Right kidney (tissue), 1 donor: ENCODE data around the gene PITHD1.
"Not testable (repeated sequence)": the region's sequence is repeated elsewhere in the genome, so short reads cannot be mapped to it uniquely, and the experiment has no call there.

ENCODE experiments used
- DNase-seq: peaks from one replicate; pipeline ENCODE4 v3.0.0-alpha.2; 2016

PITHD1 gene

DNA sequence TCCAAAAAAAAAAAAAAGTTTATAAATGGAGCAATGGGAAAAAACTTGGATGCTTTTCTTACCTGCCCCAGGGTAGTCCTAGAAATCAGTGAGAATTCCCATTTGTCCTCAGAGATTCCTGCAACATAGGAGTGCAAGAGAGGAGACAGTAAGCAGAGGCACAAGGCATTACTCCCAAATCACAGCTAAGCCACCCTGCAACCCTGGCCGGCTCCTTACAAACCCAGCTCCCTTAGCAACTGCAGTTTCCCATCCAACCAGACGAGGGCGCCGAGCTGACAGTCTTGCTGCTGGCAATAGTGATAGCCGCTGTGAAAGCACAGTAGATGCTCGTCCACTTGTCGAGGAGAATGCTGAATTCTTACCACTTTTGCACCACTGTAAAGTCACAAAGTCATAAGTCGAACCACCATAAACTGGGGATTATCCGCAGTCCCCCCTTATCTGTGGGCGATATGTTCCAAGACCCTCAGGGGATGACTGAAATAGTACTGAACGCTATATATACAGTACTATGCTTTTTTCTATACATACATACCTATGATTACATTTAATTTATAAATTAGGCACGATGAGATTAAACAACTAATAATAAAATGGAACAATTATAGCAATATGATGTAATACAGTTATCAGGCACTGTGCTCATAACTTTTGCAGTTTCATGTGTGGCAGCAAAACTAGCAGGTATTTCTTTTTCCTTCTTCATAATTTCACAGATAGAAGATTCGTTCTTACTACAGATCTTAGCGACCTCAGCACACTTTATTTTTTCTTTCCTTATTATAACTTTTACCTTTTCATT is 6.0 kb upstream of the PITHD1 start:
- DNase-seq, result peak; percentile 54

DNA sequence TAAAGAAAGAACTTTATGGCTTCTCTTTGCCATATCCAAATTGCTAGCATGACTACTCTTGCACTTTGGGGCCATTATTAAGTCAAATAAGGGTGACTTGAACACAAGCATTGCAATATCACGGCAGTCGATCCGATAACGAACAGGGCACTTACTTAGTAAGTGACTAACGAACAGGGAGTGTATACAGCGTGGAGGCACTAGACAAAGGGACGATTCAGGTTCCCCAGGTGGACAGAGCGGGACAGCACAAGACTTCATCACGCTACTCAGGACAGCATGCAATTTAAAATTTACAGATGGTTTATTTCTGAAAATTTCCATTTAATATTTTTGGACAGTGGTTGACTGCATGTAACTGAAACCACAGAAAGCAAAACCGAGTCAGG is 5.4 kb upstream of the PITHD1 start:
- DNase-seq, result no peak

DNA sequence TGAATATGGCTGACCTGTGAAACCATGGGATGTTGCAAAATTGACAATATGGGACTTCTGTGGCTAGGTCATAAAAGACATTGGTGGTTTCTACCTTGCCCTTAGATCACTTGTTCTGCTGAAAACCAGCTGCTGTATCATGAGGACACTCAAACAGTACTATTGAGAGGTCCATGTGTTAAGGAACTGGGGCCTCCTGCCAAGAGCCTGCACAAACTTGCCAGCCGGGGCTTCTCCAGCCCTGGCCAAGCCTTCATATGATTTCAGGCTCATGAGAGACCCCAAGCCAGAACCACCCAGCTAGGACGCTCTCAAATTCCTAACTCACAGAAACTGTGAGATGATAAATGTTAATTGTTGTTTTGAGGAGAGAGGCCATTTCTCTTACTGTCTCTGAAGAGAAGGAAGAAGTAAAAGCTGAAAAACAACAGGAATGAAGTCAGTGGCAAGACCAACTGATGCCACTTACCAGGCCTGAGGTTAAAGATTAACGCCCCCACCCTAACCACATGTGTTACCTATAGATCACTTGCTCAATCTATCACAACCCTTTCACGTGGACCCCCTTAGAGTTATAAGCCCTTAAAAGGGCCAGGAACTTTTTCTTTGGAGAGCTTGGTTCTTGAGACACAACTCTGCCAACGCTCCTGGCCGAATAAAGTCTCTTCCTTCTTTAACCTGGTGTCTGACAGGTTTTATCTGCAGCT is 3.9 kb upstream of the PITHD1 start:
- DNase-seq, result no peak

DNA sequence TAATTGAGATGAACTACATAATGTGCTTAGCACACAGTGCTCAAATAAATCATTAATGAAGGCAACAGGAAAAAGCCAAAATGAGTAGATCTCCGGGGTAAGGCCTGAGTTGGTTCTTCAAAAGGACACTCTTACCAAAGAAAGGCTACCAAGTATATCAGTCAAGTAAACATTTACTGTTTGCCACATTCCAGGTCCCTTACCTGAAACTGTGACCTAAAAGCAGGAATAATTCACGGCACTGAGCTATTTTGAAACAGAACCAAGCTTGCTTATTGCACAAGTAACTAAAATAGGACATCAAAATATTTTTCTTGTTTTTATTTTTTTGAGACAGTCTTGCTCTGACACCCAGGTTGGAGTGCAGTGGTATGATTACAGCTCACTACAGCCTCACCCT is 2.0 kb upstream of the PITHD1 start:
- no peak for DNase-seq

DNA sequence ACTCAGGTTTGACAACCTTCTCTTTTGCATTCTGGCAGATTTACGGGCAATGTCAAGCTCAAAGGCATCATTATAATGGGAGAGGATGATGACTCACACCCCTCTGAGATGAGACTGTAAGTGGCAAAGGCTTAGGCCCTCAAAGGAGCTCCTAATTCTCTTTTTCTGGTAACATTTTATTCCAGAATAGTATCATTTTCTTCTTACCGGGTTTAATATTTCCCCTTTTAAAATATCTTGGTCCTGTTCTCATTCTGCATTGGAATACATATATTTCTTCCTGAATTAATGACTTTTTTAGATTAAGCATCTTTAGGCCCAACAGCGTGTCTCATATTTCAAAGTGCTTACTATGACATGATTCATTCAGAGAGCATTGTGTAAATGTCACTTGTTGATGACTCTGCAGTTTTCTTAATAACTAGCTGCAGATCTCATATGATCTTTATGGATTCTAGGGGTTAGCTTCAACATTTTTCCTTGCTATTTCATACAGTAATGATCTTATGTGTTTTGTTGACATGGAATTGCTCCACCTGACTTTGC is 1.7 kb downstream of the PITHD1 start:
- no peak for DNase-seq

DNA sequence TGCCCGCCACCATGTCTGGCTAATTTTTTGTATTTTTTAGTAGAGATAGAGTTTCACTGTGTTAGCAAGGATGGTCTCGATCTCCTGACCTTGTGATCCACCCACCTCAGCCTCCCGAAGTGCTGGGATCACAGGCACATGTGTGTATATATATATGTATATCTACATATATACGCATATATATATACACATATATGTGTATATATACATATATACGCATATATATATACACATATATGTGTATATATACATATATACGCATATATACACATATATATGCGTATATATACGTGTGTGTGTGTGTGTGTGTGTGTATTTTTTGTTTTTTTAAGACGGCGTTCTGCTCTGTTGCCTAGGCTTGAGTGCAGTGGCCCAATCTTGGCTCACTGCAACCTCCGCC is 4.9 kb downstream of the PITHD1 start:
- not testable (repeated sequence) for DNase-seq

DNA sequence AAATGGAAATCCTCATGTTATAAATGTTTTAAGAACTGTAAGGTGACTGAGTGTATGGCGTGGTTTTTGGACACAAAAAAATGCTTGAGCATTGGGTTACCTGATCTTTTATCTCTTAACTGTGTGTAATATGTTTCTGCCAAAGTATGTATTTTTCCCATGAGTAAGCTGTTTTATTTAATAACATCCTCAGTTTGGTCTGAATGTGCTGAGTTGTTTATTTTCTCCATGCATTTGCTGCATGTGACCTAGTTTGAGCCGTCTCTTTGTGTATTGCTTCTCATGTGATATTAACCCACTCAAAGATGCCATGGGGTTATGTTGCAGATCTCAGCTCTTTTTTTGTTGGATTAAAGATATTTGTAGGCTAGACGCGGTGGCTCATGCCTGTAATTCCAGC is 6.6 kb downstream of the PITHD1 start:
- DNase-seq, result no peak

DNA sequence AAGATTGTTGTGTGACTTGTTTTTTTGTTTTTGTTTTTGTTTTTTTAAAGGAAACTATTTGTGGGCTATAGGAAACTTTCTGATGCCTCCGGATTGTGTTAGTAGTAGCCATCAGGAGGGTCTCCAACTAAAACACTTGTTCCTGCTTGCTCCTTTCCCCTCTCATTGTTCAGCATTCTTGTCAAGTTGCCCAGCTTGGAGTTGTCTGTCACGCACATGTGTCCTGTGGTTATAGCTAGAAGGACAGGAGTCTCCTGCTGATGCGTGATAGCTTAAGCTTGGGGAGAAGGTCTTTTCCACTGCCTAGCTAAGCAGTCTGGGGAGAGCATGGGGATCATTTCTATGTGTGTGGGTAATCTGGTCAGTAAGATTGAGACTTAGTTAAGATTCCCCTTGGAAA is 9.5 kb downstream of the PITHD1 start:
- no peak for DNase-seq

DNA sequence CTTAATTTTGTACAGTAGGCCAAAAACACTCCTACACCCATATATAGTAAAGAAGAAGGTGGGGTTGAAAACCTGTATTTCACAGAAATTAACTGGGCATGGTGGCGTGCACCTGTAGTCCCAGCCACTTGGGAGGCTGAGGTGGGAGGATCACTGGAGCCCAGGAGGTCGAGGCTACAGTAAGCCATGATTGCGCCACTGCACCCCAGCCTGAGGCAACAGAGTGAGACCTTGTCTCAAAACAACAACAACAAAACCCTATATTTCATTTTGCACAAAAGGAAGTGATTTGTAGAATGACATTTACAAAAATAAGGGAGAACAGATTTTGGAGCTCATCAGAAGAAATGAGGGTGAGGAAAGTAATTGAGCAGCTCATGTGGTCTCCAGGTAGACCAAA is 10.5 kb downstream of the PITHD1 start:
- no peak for DNase-seq

DNA sequence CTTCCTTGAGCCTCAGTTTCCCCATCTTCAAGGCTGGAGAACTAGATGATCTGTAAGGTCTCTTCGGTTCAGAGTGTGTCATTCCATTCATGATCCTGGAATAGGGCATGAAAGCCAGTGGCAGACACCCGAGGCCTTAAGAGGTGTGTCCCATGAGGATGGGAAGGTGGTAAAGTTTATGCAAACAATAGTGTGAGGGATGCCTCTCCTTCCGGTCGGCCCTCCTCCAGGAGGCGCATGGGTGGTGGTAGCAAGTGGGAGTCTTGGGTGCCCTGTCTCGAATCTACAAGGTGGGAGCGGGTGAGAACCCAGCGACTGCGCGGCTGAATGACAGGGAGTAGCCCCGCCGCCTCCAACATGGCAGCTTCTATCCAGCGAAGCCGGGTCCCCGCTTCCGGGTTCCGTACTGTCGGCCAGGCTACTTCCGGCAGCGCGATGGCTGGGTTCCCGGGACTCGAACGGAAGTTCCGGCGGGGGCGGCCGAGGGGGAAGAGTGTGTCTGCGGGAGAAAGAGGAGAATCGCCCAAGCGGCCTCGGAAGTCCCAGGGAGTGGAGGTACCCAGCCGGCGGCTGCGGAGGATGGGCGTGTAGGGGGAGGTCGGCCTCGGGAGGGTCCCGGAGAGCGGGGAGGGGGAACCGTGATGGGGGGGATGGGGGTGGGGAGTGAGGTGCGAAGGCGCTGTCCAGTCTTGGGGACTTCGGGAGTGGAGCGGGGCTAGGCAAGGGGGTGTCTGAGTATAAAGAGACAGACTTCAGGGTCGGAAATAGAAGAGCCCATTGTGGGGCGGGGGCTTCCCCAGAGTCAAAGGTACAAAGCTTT is 12.7 kb downstream of the PITHD1 start, which contains the start of gene LYPLA2:
LYPLA2 (plus strand) TSS at position 450 of the 820 bp plus-strand sequence. CDS start 1,538 bp downstream, outside the sequence.
- DNase-seq, result peak; percentile 71

DNA sequence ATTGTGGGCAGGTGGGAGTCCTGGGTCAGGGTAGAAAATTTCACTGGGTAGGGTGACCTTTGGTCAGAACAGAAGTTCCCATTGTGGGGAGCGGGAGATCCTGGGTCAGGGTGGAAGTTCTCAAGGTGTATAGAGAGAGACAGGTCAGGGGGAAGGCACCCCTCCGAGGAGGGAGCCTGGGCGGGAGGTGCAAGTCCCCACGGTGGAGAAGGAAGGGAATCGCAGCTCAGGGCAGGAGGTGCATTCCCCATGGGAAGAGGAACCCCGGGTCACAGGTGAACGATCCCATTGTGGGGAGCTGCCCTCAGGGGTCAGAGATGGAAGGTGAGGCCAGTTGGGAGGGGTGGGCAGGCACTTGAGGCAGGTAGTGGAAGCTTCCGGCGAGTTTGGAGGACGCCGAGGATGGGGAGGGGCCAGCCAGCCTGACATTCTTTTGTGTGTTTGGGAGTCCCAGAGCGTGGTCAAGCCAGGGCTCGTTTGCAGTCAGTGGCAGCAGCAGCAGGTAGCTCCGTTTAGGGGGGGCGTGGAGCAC is 13.4 kb downstream of the PITHD1 start:
- peak; percentile 50 for DNase-seq

DNA sequence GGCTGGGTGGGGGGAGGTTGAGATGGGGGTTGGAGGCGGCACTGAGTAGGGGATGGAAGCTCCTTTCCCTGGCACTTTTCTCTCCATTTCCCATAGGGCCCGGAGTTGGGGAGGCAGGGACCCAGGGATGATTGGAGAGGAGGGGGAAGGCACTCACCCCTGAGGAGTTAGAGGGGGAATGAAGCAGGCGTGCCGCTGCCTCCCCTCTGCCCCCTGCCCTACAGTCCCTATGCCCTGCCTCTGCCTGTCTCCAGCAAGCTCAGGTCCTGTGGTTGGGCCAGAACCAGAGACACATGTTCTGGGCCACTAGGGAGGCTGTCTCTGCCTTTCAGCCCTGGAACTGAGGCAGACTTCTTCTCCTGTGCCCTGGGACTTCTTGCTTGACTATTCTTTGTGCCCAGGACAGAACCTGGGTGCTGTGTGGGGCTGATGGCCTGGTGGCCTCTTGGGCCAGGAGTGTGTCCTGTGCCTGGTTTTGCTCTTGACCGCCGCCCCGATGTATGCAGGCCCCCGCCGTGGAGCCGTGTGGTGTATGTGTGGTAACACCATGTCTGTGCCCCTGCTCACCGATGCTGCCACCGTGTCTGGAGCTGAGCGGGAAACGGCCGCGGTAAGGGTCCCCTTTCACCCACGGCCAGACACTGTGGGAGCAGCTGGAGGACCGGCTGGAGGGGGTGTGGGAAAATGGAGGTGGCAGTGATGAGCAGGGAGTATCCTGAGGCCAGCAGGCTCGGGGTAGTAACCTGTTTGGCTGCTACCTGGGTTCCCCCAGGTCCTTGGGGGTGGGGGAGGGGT is 14.1 kb downstream of the PITHD1 start:
- DNase-seq, result no peak

DNA sequence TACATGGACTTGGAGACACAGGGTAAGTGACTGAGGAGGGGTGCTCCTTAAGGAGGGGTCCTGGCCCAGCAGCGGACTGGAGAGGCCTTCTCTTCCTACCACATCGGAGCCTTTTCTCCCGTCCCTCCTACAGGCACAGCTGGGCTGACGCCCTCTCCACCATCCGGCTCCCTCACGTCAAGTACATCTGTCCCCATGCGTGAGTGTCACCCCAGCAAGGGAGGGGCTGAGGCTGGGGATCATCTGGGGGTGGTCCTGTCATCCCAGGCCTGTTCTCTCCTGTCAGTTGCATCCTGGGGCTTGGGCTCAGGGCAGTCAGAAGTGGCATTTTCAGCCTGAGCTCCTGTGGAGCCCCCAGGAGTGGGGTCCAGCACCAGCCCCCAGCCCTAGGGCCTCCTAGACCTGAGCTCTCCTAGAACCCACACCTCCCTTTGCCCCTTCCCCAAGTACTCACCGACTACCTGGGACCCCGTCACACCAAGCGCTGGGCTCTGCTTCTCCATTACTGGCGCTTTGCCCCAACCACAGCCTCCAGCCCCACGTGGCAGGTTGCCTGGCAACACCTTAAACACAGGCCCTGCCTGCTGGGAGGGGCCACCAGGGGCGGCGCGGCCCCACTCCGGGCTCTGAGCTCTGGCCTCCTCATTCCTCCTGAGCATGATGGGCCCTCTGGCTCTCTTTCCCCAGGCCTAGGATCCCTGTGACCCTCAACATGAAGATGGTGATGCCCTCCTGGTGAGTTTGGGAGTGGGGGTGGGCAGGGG is 15.0 kb downstream of the PITHD1 start:
- DNase-seq, result no peak

DNA sequence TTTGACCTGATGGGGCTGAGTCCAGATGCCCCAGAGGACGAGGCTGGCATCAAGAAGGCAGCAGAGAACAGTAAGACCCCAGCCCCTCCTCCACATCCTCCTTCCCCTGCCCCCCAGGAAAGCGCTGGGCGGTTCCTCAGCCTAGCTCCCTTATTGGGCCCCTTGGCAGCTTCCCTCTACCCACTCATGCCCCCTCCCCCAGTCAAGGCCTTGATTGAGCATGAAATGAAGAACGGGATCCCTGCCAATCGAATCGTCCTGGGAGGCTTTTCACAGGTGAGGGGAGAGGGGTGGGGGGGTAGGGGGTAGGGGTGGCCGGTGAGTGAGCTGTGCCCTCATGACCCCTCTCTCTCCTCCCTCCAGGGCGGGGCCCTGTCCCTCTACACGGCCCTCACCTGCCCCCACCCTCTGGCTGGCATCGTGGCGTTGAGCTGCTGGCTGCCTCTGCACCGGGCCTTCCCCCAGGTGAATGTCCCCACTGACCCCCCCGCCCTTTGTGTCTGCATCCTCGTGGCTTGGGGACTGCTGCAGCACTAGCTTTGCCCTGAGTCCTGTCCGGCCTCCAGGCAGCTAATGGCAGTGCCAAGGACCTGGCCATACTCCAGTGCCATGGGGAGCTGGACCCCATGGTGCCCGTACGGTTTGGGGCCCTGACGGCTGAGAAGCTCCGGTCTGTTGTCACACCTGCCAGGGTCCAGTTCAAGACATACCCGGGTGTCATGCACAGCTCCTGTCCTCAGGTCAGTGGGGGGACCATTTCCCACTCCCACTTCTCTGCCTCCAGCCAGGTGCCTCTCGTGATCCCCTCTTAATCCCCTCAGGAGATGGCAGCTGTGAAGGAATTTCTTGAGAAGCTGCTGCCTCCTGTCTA is 15.9 kb downstream of the PITHD1 start:
- no peak for DNase-seq

DNA sequence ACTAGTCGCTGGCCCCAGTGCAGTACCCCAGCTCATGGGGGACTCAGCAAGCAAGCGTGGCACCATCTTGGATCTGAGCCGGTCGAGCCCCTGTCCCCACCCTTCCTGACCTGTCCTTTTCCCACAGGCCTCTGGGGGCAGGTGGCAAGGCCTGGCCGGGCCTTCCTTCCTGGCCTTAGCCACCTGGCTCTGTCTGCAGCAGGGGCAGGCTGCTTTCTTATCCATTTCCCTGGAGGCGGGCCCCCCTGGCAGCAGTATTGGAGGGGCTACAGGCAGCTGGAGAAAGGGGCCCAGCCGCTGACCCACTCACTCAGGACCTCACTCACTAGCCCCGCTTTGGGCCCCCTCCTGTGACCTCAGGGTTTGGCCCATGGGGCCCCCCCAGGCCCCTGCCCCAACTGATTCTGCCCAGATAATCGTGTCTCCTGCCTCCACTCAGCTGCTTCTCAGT is 16.5 kb downstream of the PITHD1 start:
- not testable (repeated sequence) for DNase-seq

DNA sequence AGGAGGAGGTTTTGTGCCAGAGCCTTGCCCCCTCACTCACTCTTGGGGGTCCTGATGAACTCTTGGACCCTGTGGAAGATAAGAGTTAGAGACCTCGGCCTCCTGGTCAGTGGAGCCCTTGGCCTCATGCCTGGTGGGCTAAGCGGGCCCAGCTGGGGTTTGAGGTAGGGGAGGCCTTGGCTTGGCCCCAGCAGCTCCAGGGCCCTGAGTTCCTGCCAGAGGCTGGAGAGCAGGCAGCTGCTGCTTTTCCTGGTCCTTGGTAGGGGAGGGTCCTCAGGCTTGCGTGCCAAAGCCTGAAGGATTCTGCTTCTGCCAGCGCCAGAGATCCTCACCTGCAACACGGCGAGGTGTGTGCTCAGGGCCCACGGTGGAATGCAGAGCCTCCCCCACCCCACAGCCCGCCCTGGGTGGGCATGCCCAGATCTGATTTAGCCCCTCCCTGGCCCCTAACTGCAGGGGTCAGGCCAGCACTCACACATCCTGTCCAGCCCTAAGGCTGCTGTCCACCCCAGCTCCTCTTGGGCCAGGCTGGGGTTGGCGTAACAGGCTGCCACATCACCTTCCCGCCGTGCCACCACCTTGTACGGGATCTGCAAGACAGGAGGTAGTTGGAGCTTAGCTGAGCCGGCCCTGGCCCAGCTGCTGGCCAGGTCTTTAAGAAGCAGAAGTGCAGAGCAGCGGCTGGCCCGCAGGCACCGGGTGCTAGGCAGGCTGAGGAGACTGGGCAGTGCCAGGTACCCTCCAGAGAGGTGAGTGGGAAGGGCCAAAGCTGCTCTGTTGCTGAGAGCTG is 17.7 kb downstream of the PITHD1 start:
- DNase-seq, result no peak

DNA sequence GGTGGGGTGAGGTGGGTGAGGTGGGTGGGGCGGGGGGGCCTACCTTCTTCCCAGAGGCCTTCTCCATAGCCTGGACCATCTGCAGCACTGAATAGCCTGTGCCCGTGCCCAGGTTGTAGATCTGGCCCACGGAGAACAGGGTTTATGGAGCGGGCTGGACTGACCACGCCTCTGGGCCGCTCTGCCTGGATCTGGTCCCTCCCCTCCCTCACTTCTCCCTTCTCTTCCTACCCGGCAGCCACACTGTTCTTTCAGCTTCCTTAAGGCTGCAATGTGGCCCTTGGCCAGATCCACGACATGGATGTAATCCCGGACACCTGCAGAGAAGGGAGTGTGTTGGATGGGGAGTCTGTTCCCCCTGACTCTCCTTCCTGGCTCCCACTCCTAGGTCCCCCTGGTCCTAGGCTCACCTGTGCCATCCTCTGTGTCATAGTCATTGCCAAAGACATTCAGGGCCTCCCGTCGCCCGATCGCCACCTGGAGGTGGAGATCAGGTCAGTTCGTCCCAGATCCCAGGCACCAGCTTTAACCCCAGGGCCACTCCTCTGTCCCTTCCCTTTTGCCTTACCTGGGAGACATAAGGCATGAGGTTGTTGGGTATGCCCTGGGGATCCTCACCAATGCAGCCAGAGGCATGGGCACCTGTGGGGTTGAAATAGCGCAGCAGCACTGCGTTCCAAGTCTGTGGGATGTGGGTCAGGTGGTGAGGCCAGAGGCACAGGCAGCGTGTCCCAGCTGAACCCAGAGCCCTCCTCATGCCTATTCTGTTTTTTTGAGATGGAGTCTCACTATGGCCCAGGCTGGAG is 18.5 kb downstream of the PITHD1 start:
- no peak for DNase-seq
